Measurements from ENCODE around the gene GOSR2. TPM values are rescaled to one million over a fixed set of nuclear protein-coding genes. Genes with fewer than 3 reads are reported as not detected.

The GOSR2 gene
- total RNA-seq: 10 to 100 TPM; 45.9 to 88.3 (median 51.6) TPM

- 0 to 1% methylated on average over 36 to 47 of the region's 52 CpGs for WGBS, 2 donors
- intact Hi-C loops (cut with DNase I): no loop called here
- TF ChIP-seq CTCF (IDR thresholded peaks at IDR 0.05): peak in 1 of 6 experiments; percentile 26
- TF ChIP-seq POLR2A (IDR thresholded peaks at IDR 0.05): peak in 1 of 2 donors; percentile 73
Measured at GRCh38 chr17:46922804-46923635, at the start of gene GOSR2. GOSR2 (plus strand) TSS chr17:46923160; CDS start chr17:46923193, 33 bp downstream.

GRCh38 chr17:46873941-46874645 is 48.9 kb upstream of the GOSR2 start:
- H3K4me1 ChIP-seq: no peaks in the 10 kb centered on the region
- H3K36me3 ChIP-seq: no peaks in the 10 kb centered on the region
- no peak for DNase-seq
- no peak for TF ChIP-seq CTCF (IDR thresholded peaks at IDR 0.05)
- no peak for TF ChIP-seq POLR2A (IDR thresholded peaks at IDR 0.05)
- WGBS, 2 donors: 81 to 85% methylated on average over 6 to 7 of the region's 7 CpGs
- no peak overlapping the region for H3K4me3 ChIP-seq (replicated peaks in 1 of 3)
- no peaks in the 10 kb centered on the region for H3K27me3 ChIP-seq
- H3K27ac ChIP-seq: no peak overlapping the region
- no peaks in the 10 kb centered on the region for H3K9me3 ChIP-seq
- intact Hi-C loops (cut with DNase I): no loop called here

More at GRCh38 chr17:46922804-46923635, at the start of gene GOSR2:
- Histone ChIP-seq H3K4me3 (replicated peaks in 1 of 3) (peak within 1 kb of the TSS; percentile 58 to 96 (median 79)), H3K27me3 (no peaks in the 10 kb centered on the region), H3K36me3 (no peaks in the 10 kb centered on the region), H3K9me3 (no peaks in the 10 kb centered on the region), H3K27ac (peak within 1 kb of the TSS; percentile 93 to 98 (median 96)), H3K4me1 (peaks cover 6 to 15% of the 10 kb centered on the region in 2 donors)
- DNase-seq: peak; percentile 82 to 87

GRCh38 chr17:46874906-46875305 is 48.1 kb upstream of the GOSR2 start:
- Histone ChIP-seq H3K4me3 (replicated peaks in 1 of 3) (no peak overlapping the region), H3K27me3 (no peaks in the 10 kb centered on the region), H3K9me3 (no peaks in the 10 kb centered on the region), H3K36me3 (no peaks in the 10 kb centered on the region), H3K27ac (no peak overlapping the region), H3K4me1 (no peaks in the 10 kb centered on the region)
- no peak for DNase-seq
- intact Hi-C loops (cut with DNase I): no loop called here
- TF ChIP-seq CTCF (IDR thresholded peaks at IDR 0.05) (no peak), POLR2A (IDR thresholded peaks at IDR 0.05) (no peak)
- WGBS, 2 donors: 71 to 73% methylated on average over 15 to 16 of the region's 16 CpGs

GRCh38 chr17:46875849-46876352 is 47.1 kb upstream of the GOSR2 start:
- DNase-seq: no peak
- 83 to 89% methylated on average over 5 to 12 of the region's 13 CpGs for WGBS, 2 donors
- intact Hi-C loops (cut with DNase I): no loop called here

More at GRCh38 chr17:46875849-46876352, 47.1 kb upstream of the GOSR2 start:
- H3K27ac ChIP-seq: no peak overlapping the region
- H3K27me3 ChIP-seq: no peaks in the 10 kb centered on the region
- TF ChIP-seq CTCF (IDR thresholded peaks at IDR 0.05) (no peak), POLR2A (IDR thresholded peaks at IDR 0.05) (no peak)
- no peak overlapping the region for H3K4me3 ChIP-seq (replicated peaks in 1 of 3)
- H3K4me1 ChIP-seq: no peaks in the 10 kb centered on the region
- no peaks in the 10 kb centered on the region for H3K36me3 ChIP-seq
- H3K9me3 ChIP-seq: no peaks in the 10 kb centered on the region
